Prostate gland (tissue), 2 donors: ENCODE data around the gene TSFM. TPM values are rescaled to one million over a fixed set of nuclear protein-coding genes. Genes with fewer than 3 reads are reported as not detected.

ENCODE experiments used
- DNase-seq: peaks from one replicate; pipeline ENCODE4 v3.0.0-alpha.2; 2019; ENCODE audit warnings: low spot score
- H3K27ac ChIP-seq, 2 donors: fragments of 200-600 bp; sonication (generic); 2 replicates each; pipeline ENCODE4 v1.5.1; 2017 to 2019
- H3K27me3 ChIP-seq: fragments of 200-600 bp; sonication (generic); replicated peaks from 2 replicates; pipeline ENCODE4 v1.5.1; 2019; ENCODE audit not compliant: insufficient read depth
- H3K36me3 ChIP-seq, 2 donors: fragments of 200-600 bp; sonication (generic); 1 replicate in 1 of 2; 2 replicates in 1 of 2; pipeline versions ENCODE4 v1.5.1 to v1.8.1; 2017 to 2019
- H3K4me1 ChIP-seq: fragments of 200-600 bp; sonication (generic); replicated peaks from 2 replicates; pipeline ENCODE4 v1.5.1; 2019
- H3K4me3 ChIP-seq, 2 donors: fragments of 200-600 bp; sonication (generic); 2 replicates each; pipeline ENCODE4 v1.5.1; 2017 to 2019
- H3K9me3 ChIP-seq: fragments of 200-600 bp; sonication (generic); 2 replicates; pipeline ENCODE4 v1.5.1; 2017
- CTCF ChIP-seq, 4 experiments: fragments of 200-600 bp in 2 of 4; fragments of 450-650 bp in 2 of 4; sonication (generic) in 2 of 4; IDR thresholded peaks; 1 replicate in 3 of 4; 2 replicates in 1 of 4; pipeline ENCODE4 v1.5.1; 2016 to 2019; ENCODE audit warnings: antibody characterized with exemption in 4 of 4, mild to moderate bottlenecking in 2 of 4, moderate library complexity in 2 of 4
- POLR2A ChIP-seq: fragments of 450-650 bp; IDR thresholded peaks from one replicate; pipeline ENCODE4 v1.6.1; 2016; ENCODE audit warnings: antibody characterized with exemption, mild to moderate bottlenecking
- POLR2AphosphoS5 ChIP-seq: sonication (generic); formaldehyde crosslinking; IDR thresholded peaks from one replicate; pipeline ENCODE4 v1.6.1; 2017; ENCODE audit warnings: antibody characterized with exemption
- WGBS: methylation state at CpG from one replicate; pipeline ENCODE4 v1.1.5; 2018; 5-methylcytosine and 5-hydroxymethylcytosine counted together
- intact Hi-C: fragments of 100-400 bp; cut with DNase I; formaldehyde crosslinking; loops from one replicate; pipeline ENCODE4 v1.14.2; 2022
- total RNA-seq, 2 donors: library from RNA; depleted of rRNA; stranded (reverse); fragments of >200 nt; gene quantifications; one replicate each; pipeline ENCODE4 v1.1.0, GENCODE V29; 2016

Gene TSFM
- total RNA-seq, 2 donors from 2014 or later, result 24.3 to 39.6 TPM

- Histone ChIP-seq H3K27ac (no peak overlapping the region), H3K9me3 (no peaks in the 10 kb centered on the region), H3K27me3 (no peaks in the 10 kb centered on the region), H3K36me3 (peaks cover 0 to 4% of the 10 kb centered on the region in 2 donors), H3K4me3 (peak overlapping the region; percentile 58 to 93), H3K4me1 (no peaks in the 10 kb centered on the region)
- DNase-seq, result no peak
- no peak for TF ChIP-seq POLR2AphosphoS5
- no peak for TF ChIP-seq POLR2A
- no peak for TF ChIP-seq CTCF (IDR thresholded peaks at IDR 0.05)
- intact Hi-C loops, result loop anchor here (5.0 kb wide), 2 partner anchors 44 to 114 kb away; no protein-coding TSS in a partner anchor
- 82% methylated on average over 12 of the region's 12 CpGs for WGBS
Observed at GRCh38 chr12:57783466-57783801, 847 bp downstream of the TSFM start.

GRCh38 chr12:57783861-57784260 is 1.3 kb downstream of the TSFM start:
- Histone ChIP-seq H3K4me3 (no peak overlapping the region), H3K36me3 (peaks cover 0 to 4% of the 10 kb centered on the region in 2 donors)
- WGBS, result 94% methylated on average over 11 of the region's 11 CpGs

GRCh38 chr12:57793920-57794319 is 11.3 kb downstream of the TSFM start:
- Histone ChIP-seq H3K36me3 (peaks cover 3 to 4% of the 10 kb centered on the region in 2 donors), H3K4me1 (no peaks in the 10 kb centered on the region)
- intact Hi-C loops, result no loop called here

More at GRCh38 chr12:57783861-57784260, 1.3 kb downstream of the TSFM start:
- intact Hi-C loops, result loop anchor here (5.0 kb wide), 2 partner anchors 43 to 113 kb away; no protein-coding TSS in a partner anchor
- no peaks in the 10 kb centered on the region for H3K4me1 ChIP-seq
- no peaks in the 10 kb centered on the region for H3K9me3 ChIP-seq
- no peaks in the 10 kb centered on the region for H3K27me3 ChIP-seq
- H3K27ac ChIP-seq, result no peak overlapping the region
- DNase-seq, result no peak
- no peak for TF ChIP-seq CTCF (IDR thresholded peaks at IDR 0.05)
- TF ChIP-seq POLR2AphosphoS5, result no peak
- TF ChIP-seq POLR2A, result no peak

GRCh38 chr12:57795354-57795753 is 12.8 kb downstream of the TSFM start:
- Histone ChIP-seq H3K4me1 (no peaks in the 10 kb centered on the region), H3K27ac (no peak overlapping the region), H3K4me3 (no peak overlapping the region), H3K9me3 (no peaks in the 10 kb centered on the region), H3K36me3 (peaks cover 3 to 4% of the 10 kb centered on the region in 2 donors), H3K27me3 (no peaks in the 10 kb centered on the region)
- TF ChIP-seq POLR2AphosphoS5 (no peak), POLR2A (no peak), CTCF (IDR thresholded peaks at IDR 0.05) (no peak)
- no peak for DNase-seq
- 93% methylated on average over 6 of the region's 6 CpGs for WGBS
- intact Hi-C loops, result no loop called here

More at GRCh38 chr12:57793920-57794319, 11.3 kb downstream of the TSFM start:
- TF ChIP-seq POLR2A (no peak), CTCF (IDR thresholded peaks at IDR 0.05) (no peak), POLR2AphosphoS5 (no peak)
- DNase-seq, result no peak
- H3K9me3 ChIP-seq, result no peaks in the 10 kb centered on the region
- no peaks in the 10 kb centered on the region for H3K27me3 ChIP-seq
- H3K4me3 ChIP-seq, result no peak overlapping the region
- H3K27ac ChIP-seq, result no peak overlapping the region
- 36% methylated on average over 1 of the region's 1 CpG for WGBS

GRCh38 chr12:57796996-57797395 is 14.4 kb downstream of the TSFM start:
- H3K27ac ChIP-seq, result no peak overlapping the region
- no peak overlapping the region for H3K4me3 ChIP-seq
- WGBS, result 100% methylated on average over 1 of the region's 1 CpG
- H3K9me3 ChIP-seq, result no peaks in the 10 kb centered on the region
- no peaks in the 10 kb centered on the region for H3K4me1 ChIP-seq
- no peaks in the 10 kb centered on the region for H3K27me3 ChIP-seq
- DNase-seq, result no peak
- TF ChIP-seq CTCF (IDR thresholded peaks at IDR 0.05) (no peak), POLR2A (no peak), POLR2AphosphoS5 (no peak)
- peaks cover 3% of the 10 kb centered on the region in 2 donors for H3K36me3 ChIP-seq
- intact Hi-C loops, result no loop called here
